ENCODE measurements around the gene TMEM192.
"Not testable (repeated sequence)": the region's sequence is repeated elsewhere in the genome, so short reads cannot be mapped to it uniquely, and the experiment has no call there.

TMEM192 gene

DNA sequence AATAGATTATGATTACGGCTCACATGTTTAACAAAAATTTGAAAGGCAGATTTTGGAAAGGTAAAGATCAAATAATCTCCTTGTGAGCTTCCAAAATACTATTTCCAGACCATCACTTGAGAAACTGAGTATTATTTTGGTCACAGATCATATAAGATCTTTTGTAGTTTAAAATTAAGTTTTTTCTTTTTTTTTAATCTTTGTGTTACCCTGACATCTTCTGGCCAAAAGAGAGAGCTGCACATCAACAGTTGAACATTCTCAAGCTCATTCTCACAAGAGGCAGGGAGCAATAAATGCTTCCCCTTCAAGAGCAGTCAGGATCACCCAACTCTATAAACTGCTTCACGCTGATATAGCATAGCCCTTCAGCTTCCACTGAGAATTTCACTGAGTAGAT lies 15.9 kb downstream of the TMEM192 start:
- Histone ChIP-seq H3K36me3 (peaks cover 86% of the 10 kb centered on the region), H3K27ac (no peak overlapping the region), H3K4me1 (no peaks in the 10 kb centered on the region), H4K20me1 (no peaks in the 10 kb centered on the region), H3K4me3 (no peak overlapping the region), H3K27me3 (no peaks in the 10 kb centered on the region), H3K4me2 (no peak overlapping the region), H3K9me3 (no peaks in the 10 kb centered on the region), H3K9ac (no peak overlapping the region)
- TF ChIP-seq Cebpa-rat (IDR thresholded peaks at IDR 0.05), result no peak

- Histone ChIP-seq H3K4me2 (no peak overlapping the region), H3K9me3 (no peaks in the 10 kb centered on the region), H3K27ac (no peak overlapping the region), H3K36me3 (peaks cover 85% of the 10 kb centered on the region), H3K27me3 (no peaks in the 10 kb centered on the region), H3K4me1 (no peaks in the 10 kb centered on the region), H3K9ac (no peak overlapping the region), H3K4me3 (no peak overlapping the region), H4K20me1 (no peaks in the 10 kb centered on the region)
- TF ChIP-seq Cebpa-rat (IDR thresholded peaks at IDR 0.05), result no peak
Observed at GRCh38 chr4:165095291-165095690, 17.4 kb downstream of the TMEM192 start.

- no peaks in the 10 kb centered on the region for H3K9me3 ChIP-seq
- H3K4me3 ChIP-seq, result no peak overlapping the region
- no peak overlapping the region for H3K9ac ChIP-seq
- TF ChIP-seq Cebpa-rat (IDR thresholded peaks at IDR 0.05), result no peak
- H3K4me2 ChIP-seq, result no peak overlapping the region
- no peaks in the 10 kb centered on the region for H4K20me1 ChIP-seq
- no peak overlapping the region for H3K27ac ChIP-seq
- H3K36me3 ChIP-seq, result peaks cover 85% of the 10 kb centered on the region
- no peaks in the 10 kb centered on the region for H3K4me1 ChIP-seq
- H3K27me3 ChIP-seq, result no peaks in the 10 kb centered on the region
Observed at GRCh38 chr4:165094873-165095272, 17.8 kb downstream of the TMEM192 start.

DNA sequence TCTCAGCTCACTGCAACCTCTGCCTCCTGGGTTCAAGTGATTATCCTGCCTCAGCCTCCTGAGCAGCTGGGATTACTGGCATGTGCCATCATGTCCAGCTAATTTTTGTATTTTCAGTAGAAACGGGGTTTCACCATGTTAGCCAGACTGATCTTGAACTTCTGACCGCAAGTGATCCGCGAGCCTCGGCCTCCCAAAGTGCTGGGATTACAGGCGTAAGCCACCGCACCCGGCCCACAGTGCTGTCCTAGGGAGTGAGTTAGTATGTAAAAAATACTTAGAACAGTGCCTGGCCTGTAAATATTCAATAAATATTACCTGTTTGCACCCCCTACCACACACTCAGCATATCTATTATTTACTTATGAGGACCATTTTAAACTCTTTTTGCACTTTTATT lies 20.5 kb downstream of the TMEM192 start:
- H3K9ac ChIP-seq, H3K4me1 ChIP-seq, H3K27ac ChIP-seq, H3K4me2 ChIP-seq, H3K4me3 ChIP-seq, H4K20me1 ChIP-seq, H3K9me3 ChIP-seq, H3K27me3 ChIP-seq: not testable (repeated sequence)
- peaks cover 89% of the 10 kb centered on the region for H3K36me3 ChIP-seq

- no peak overlapping the region for H3K4me2 ChIP-seq
- no peaks in the 10 kb centered on the region for H3K9me3 ChIP-seq
- TF ChIP-seq Cebpa-rat (IDR thresholded peaks at IDR 0.05), result no peak
- peaks cover 93% of the 10 kb centered on the region for H3K36me3 ChIP-seq
- H3K27me3 ChIP-seq, result no peaks in the 10 kb centered on the region
- H4K20me1 ChIP-seq, result no peaks in the 10 kb centered on the region
- H3K27ac ChIP-seq, result no peak overlapping the region
- H3K9ac ChIP-seq, result no peak overlapping the region
- H3K4me3 ChIP-seq, result no peak overlapping the region
- no peaks in the 10 kb centered on the region for H3K4me1 ChIP-seq
Observed at GRCh38 chr4:165088366-165088765, 24.3 kb downstream of the TMEM192 start.

- no peak for TF ChIP-seq Cebpa-rat (IDR thresholded peaks at IDR 0.05)
- Histone ChIP-seq H3K27me3 (no peaks in the 10 kb centered on the region), H3K27ac (no peak overlapping the region)
Observed at GRCh38 chr4:165085946-165086345, 26.7 kb downstream of the TMEM192 start.

GRCh38 chr4:165084787-165085186 lies 27.9 kb downstream of the TMEM192 start:
- H3K9ac ChIP-seq, H3K27ac ChIP-seq, H3K4me2 ChIP-seq, H3K4me3 ChIP-seq, H4K20me1 ChIP-seq, H3K9me3 ChIP-seq, H3K27me3 ChIP-seq, H3K4me1 ChIP-seq: not testable (repeated sequence)
- H3K36me3 ChIP-seq, result peaks cover 68% of the 10 kb centered on the region

More at GRCh38 chr4:165085946-165086345, 26.7 kb downstream of the TMEM192 start:
- H3K4me3 ChIP-seq, result no peak overlapping the region
- no peaks in the 10 kb centered on the region for H3K9me3 ChIP-seq
- peaks cover 74% of the 10 kb centered on the region for H3K36me3 ChIP-seq
- H3K4me2 ChIP-seq, result no peak overlapping the region
- H4K20me1 ChIP-seq, result no peaks in the 10 kb centered on the region
- H3K4me1 ChIP-seq, result no peaks in the 10 kb centered on the region
- H3K9ac ChIP-seq, result no peak overlapping the region

- H3K9me3 ChIP-seq, result no peaks in the 10 kb centered on the region
- H3K4me2 ChIP-seq, result no peak overlapping the region
- H3K4me3 ChIP-seq, result no peak overlapping the region
- H3K27me3 ChIP-seq, result no peaks in the 10 kb centered on the region
- no peak for TF ChIP-seq Cebpa-rat (IDR thresholded peaks at IDR 0.05)
- H3K4me1 ChIP-seq, result no peaks in the 10 kb centered on the region
- no peak overlapping the region for H3K27ac ChIP-seq
- H3K36me3 ChIP-seq, result peaks cover 57% of the 10 kb centered on the region
- H3K9ac ChIP-seq, result no peak overlapping the region
- H4K20me1 ChIP-seq, result no peaks in the 10 kb centered on the region
Observed at GRCh38 chr4:165079476-165079875, 33.2 kb downstream of the TMEM192 start.

DNA sequence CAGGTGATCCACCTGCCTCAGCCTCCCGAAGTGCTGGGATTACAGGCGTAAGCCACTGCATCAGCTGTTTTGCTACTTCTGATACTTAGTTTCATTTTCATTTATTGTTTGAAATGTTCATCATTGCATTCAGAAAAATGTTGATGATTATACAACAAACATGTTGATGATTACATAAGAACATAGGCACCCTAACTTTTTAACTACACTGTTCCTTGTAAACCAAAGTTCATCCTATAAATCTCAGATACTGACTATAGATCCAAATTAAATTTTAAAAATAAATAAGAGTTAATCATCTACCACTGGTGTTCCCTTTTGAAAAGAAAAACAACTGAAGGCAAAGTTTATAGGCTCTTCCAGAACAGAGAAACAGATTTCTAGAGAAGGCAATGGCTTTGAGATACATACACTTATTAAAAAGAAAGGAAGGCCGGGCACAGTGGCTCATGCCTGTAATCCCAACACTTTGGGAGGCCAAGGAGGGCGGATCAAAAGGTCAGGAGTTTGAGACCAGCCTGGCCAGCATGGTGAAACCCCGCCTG lies 35.6 kb downstream of the TMEM192 start:
- Histone ChIP-seq H4K20me1 (no peaks in the 10 kb centered on the region), H3K27me3 (no peaks in the 10 kb centered on the region), H3K9me3 (no peaks in the 10 kb centered on the region), H3K4me3 (no peak overlapping the region), H3K36me3 (peaks cover 49% of the 10 kb centered on the region), H3K4me2 (no peak overlapping the region), H3K9ac (no peak overlapping the region), H3K27ac (no peak overlapping the region), H3K4me1 (no peaks in the 10 kb centered on the region)
- no peak for TF ChIP-seq Cebpa-rat (IDR thresholded peaks at IDR 0.05)

DNA sequence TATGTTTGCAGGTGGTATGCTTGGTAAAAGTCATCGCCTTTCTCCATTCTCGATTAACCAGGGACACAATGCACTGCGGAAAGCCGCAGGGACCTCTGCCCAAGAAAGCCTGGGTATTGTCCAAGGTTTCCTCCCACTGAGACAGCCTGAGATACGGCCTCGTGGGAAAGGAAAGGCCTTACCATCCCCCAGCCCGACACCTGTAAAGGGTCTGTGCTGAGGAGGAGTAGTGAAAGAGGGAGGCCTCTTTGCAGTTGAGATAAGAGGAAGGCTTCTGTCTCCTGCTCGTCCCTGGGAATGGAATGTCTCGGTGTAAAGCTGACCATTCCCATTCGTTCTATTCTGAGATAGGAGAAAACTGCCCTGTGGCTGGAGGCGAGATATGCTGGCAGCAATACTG lies 39.3 kb downstream of the TMEM192 start:
- not testable (repeated sequence) for H3K9me3 ChIP-seq, H3K4me1 ChIP-seq, H3K27ac ChIP-seq, H3K4me3 ChIP-seq, H3K4me2 ChIP-seq, H3K27me3 ChIP-seq, H3K9ac ChIP-seq, H4K20me1 ChIP-seq
- peaks cover 28% of the 10 kb centered on the region for H3K36me3 ChIP-seq

DNA sequence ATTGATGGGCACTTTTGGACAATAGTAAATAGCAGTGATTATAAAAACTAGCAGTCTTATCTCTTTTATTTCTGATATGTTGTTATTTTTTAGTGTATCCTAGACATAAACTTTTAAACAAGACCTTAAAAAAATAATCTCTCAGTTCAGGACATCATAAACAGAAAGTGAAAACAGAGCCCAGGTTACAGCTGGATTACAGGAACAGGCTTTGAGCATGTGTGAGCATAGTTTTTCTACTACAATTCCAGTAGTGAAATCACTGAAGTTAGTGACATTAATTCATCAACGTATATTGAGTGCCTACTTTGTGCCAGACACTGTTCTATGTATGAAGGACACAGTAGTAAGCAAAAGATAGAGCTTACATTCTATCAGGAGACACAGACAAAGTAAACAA lies 42.1 kb downstream of the TMEM192 start:
- Histone ChIP-seq H3K4me1 (no peaks in the 10 kb centered on the region), H3K4me3 (no peak overlapping the region), H3K9me3 (no peaks in the 10 kb centered on the region), H3K36me3 (peaks cover 6% of the 10 kb centered on the region; the same call in 1 of the 2 replicates), H3K27ac (no peak overlapping the region), H3K4me2 (no peak overlapping the region), H3K27me3 (no peaks in the 10 kb centered on the region), H3K9ac (no peak overlapping the region), H4K20me1 (no peaks in the 10 kb centered on the region)
- TF ChIP-seq Cebpa-rat (IDR thresholded peaks at IDR 0.05), result no peak

Data from BLaER1 (cell line).